ENCODE data around the gene CIITA.

Gene CIITA

GRCh38 chr16:10940501-10941079 is 63.6 kb downstream of the CIITA start:
- TF ChIP-seq CTCF (conservative IDR thresholded peaks at IDR 0.05) (no peak), ZFX (IDR thresholded peaks at IDR 0.05) (no peak)
- peak overlapping the region; percentile 79; the same call in 1 of the 2 replicates for H3K27ac ChIP-seq

GRCh38 chr16:10941127-10941933 is 64.3 kb downstream of the CIITA start:
- TF ChIP-seq ZFX (IDR thresholded peaks at IDR 0.05) (no peak), CTCF (conservative IDR thresholded peaks at IDR 0.05) (no peak)
- H3K27ac ChIP-seq, result peak overlapping the region; percentile 79

GRCh38 chr16:10941935-10942351 is 64.9 kb downstream of the CIITA start:
- H3K27ac ChIP-seq, result peak overlapping the region; percentile 79
- TF ChIP-seq ZFX (IDR thresholded peaks at IDR 0.05), result peak; percentile 60; the same call in 1 of the 2 replicates

GRCh38 chr16:10942352-10943063 is 65.5 kb downstream of the CIITA start, which contains the start of gene DEXI:
Gene DEXI (minus strand): TSS chr16:10942468. CDS start chr16:10942005, 463 bp downstream.
- TF ChIP-seq ZFX (IDR thresholded peaks at IDR 0.05) (no peak), CTCF (conservative IDR thresholded peaks at IDR 0.05) (no peak)
- H3K27ac ChIP-seq, result peak within 1 kb of the TSS; percentile 79

GRCh38 chr16:10943064-10943353 is 66.0 kb downstream of the CIITA start:
- H3K27ac ChIP-seq, result peak overlapping the region; percentile 79
- TF ChIP-seq ZFX (IDR thresholded peaks at IDR 0.05) (no peak), CTCF (conservative IDR thresholded peaks at IDR 0.05) (no peak)

- H3K27ac ChIP-seq, result peak within 1 kb of the TSS; percentile 82
- no peak for TF ChIP-seq CTCF (conservative IDR thresholded peaks at IDR 0.05)
- 0 out of 2 replicates have a peak, but pooled peaks have one; percentile 17 for TF ChIP-seq ZFX (IDR thresholded peaks at IDR 0.05)
Measured at GRCh38 chr16:10944249-10945064, 67.5 kb downstream of the CIITA start, which contains the start of gene CLEC16A. Gene CLEC16A (plus strand): TSS chr16:10944564. CDS start chr16:10944718, 154 bp downstream.

- TF ChIP-seq ZFX (IDR thresholded peaks at IDR 0.05), result no peak
- TF ChIP-seq CTCF (conservative IDR thresholded peaks at IDR 0.05), result no peak
- H3K27ac ChIP-seq, result peak overlapping the region; percentile 82
Measured at GRCh38 chr16:10945065-10945787, 68.2 kb downstream of the CIITA start.

Measured in C4-2B (cell line).